Skeletal muscle satellite cell (primary cell): Measurements from ENCODE around the gene ARHGEF1.
"Not testable (repeated sequence)": the region's sequence is repeated elsewhere in the genome, so short reads cannot be mapped to it uniquely, and the experiment has no call there.

ENCODE experiments used
- H3K27me3 ChIP-seq: 2 replicates; pipeline ENCODE4 v1.7.0; 2013; ENCODE audit warnings: low read length; ENCODE audit not compliant: control insufficient read depth, insufficient read depth
- H3K36me3 ChIP-seq: 2 replicates; pipeline ENCODE4 v1.7.0; 2013; ENCODE audit warnings: mild to moderate bottlenecking, control low read depth, low read length; ENCODE audit not compliant: insufficient read depth
- H3K4me1 ChIP-seq: 2 replicates; pipeline ENCODE4 v1.7.0; 2013; ENCODE audit warnings: low read length; ENCODE audit not compliant: control insufficient read depth, insufficient read depth
- H3K4me2 ChIP-seq: 2 replicates; pipeline ENCODE4 v1.7.0; 2013; ENCODE audit warnings: mild to moderate bottlenecking, low read length
- H3K4me3 ChIP-seq: 2 replicates; pipeline ENCODE4 v1.7.0; 2013; ENCODE audit warnings: low read length
- H3K9ac ChIP-seq: 2 replicates; pipeline ENCODE4 v1.7.0; 2013; ENCODE audit warnings: mild to moderate bottlenecking, low read depth, low read length, moderate library complexity
- H3K9me3 ChIP-seq: replicated peaks from 2 replicates; pipeline ENCODE4 v1.7.0; 2013; ENCODE audit warnings: mild to moderate bottlenecking, control low read depth, low read length

The ARHGEF1 gene

DNA sequence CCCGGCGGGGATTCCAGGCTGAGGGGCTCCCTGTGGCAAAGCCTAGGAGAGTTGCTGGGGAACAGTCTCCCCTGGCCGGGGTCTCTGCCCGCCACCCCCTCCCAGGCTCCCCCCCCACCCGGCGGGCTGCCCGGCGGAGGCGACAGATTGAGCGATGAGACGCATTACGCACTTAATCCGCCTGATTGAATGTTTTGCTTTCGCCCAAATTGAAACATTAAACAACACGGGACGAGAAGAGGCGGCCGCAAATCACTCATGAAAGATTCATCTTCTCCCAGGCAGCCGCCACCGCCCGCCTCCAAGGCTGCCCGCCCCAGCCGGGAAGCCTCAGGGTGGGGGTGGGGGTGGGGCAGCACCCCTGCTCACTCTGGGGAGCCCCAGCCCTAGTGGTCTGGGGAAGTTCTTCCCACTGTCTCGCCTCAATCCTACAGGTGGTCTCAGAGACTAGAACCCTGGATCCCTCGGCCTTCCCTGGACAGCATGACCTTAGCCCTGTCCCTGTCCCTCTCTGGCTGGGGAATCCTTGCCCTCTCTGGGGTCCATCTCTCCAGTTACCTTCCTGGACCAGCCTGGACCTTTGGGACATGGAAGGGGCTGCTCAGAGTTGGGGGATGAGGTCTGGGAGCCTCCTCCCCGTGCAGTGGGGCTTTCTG is 52.9 kb downstream of the ARHGEF1 start:
- peaks cover 24% of the 10 kb centered on the region for H3K4me1 ChIP-seq
- no peak overlapping the region for H3K4me3 ChIP-seq
- peaks cover 44% of the 10 kb centered on the region for H3K27me3 ChIP-seq

DNA sequence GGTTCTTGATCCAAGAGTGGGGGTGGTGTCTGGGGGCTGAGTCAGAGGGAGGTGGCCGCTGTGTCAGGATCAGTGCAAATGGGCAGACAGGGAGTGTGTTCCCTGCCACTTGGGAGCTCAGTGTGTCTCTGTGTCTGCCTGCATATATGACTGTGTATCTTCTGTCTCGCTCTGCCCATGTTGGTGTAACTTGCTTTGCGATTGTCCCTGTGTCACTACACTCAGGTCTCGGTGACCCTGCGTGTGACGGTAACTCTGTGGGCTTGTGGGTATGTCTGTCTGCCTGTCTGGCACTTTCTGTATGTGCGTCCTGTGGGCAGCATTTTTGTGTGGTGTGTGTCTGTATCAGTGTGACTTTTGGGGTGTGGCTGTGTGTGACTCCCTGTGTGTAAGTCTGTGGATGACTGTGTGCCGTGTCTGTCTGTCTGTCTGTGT is 53.4 kb downstream of the ARHGEF1 start:
- H3K4me1 ChIP-seq: peaks cover 24% of the 10 kb centered on the region
- no peaks in the 10 kb centered on the region for H3K9me3 ChIP-seq
- peak overlapping the region; percentile 59 for H3K4me2 ChIP-seq
- no peak overlapping the region for H3K9ac ChIP-seq
- no peak overlapping the region for H3K4me3 ChIP-seq
- peaks cover 39% of the 10 kb centered on the region for H3K27me3 ChIP-seq
- H3K36me3 ChIP-seq: no peaks in the 10 kb centered on the region

More for the DNA sequence above, 52.9 kb downstream of the ARHGEF1 start:
- no peaks in the 10 kb centered on the region for H3K36me3 ChIP-seq
- peak overlapping the region; percentile 59 for H3K4me2 ChIP-seq
- H3K9me3 ChIP-seq: no peaks in the 10 kb centered on the region
- no peak overlapping the region for H3K9ac ChIP-seq

DNA sequence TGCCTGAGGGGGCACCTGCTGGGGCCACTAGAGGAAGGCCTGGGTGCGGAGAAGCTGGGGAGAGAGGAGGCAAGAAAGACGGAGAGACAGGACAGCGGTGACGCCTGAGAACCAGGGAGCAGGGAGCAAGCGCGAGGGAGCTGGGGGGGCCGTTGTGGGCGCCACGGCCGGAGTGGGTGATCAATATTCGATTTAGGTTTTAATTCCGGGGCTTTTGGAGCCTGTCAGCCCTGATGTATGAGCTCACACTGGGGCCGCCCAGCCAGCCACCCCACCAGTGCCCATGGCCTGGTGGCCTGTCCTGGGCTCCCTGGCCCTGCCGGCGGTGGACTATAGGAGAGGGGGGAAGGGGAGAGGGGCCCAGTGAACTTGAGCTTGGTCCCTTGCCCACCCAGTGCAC is 54.0 kb downstream of the ARHGEF1 start:
- peaks cover 33% of the 10 kb centered on the region for H3K27me3 ChIP-seq
- H3K9me3 ChIP-seq: no peaks in the 10 kb centered on the region
- H3K4me1 ChIP-seq: peaks cover 24% of the 10 kb centered on the region
- no peak overlapping the region for H3K4me3 ChIP-seq
- no peak overlapping the region for H3K9ac ChIP-seq
- no peaks in the 10 kb centered on the region for H3K36me3 ChIP-seq
- H3K4me2 ChIP-seq: no peak overlapping the region

DNA sequence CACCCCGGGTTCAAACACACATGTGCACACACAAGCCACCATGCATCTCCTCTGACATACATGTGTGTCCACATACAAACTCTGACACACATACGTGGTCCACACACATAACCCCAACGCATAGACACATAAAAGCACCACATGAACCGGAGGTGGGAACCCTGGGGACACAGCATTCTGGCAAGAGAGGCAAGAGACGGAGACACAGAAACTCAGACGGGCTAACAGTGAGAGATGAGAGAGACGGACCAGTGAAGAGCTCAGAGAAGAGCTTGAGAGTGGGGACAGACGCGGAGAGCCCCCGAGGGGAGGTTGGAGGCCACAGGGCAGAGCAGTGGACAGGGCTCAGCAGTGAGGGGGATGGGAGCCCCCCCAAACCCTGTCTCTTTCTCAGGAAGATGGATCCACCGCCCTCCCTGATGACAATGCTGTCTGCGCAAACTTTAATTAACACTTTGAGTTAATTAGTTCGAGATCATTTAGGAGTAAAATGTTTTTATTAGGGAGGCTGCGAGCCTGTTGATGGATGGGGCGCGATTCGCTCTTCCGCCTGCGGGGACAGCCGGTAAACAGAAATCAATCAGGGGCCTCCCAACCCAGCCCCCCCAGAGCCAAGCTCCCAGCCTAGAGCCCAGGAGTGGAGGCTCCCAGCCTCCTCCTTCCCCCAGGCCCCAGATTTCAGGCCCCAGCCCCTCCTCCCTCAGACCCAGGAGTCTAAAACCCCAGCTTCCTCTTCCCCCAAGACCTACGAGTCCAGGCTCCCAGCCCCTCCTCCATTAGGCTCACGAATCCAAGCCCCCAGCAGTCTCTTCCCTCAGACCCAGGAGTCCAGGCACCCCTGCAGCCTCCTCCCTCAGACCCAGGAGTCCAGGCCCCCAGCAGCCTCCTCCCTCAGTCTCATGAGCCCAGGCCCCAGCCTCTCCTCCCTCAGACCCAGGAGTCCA is 54.8 kb downstream of the ARHGEF1 start:
- Histone ChIP-seq H3K27me3 (peaks cover 25% of the 10 kb centered on the region), H3K9ac (no peak overlapping the region), H3K4me3 (no peak overlapping the region), H3K4me2 (no peak overlapping the region), H3K9me3 (no peaks in the 10 kb centered on the region), H3K36me3 (no peaks in the 10 kb centered on the region), H3K4me1 (peaks cover 21% of the 10 kb centered on the region)

DNA sequence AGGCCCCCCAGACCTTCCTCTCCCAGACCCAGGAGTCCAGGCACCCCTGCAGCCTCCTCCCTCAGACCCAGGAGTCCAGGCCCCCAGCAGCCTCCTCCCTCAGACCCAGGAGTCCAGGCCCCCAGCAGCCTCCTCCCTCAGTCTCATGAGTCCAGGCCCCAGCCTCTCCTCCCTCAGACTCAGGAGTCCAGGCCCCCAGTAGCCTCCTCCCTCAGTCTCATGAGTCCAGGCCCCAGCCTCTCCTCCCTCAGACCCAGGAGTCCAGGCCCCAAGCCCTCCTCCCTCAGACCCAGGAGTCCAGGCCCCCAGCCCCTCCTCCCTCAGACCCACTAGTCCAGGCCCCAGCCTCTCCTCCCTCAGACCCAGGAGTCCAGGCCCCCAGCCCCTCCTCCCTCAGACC is 56.2 kb downstream of the ARHGEF1 start:
- H3K4me2 ChIP-seq, H3K4me3 ChIP-seq, H3K9me3 ChIP-seq, H3K36me3 ChIP-seq, H3K9ac ChIP-seq: not testable (repeated sequence)
- H3K27me3 ChIP-seq: peaks cover 11% of the 10 kb centered on the region
- H3K4me1 ChIP-seq: peaks cover 19% of the 10 kb centered on the region

DNA sequence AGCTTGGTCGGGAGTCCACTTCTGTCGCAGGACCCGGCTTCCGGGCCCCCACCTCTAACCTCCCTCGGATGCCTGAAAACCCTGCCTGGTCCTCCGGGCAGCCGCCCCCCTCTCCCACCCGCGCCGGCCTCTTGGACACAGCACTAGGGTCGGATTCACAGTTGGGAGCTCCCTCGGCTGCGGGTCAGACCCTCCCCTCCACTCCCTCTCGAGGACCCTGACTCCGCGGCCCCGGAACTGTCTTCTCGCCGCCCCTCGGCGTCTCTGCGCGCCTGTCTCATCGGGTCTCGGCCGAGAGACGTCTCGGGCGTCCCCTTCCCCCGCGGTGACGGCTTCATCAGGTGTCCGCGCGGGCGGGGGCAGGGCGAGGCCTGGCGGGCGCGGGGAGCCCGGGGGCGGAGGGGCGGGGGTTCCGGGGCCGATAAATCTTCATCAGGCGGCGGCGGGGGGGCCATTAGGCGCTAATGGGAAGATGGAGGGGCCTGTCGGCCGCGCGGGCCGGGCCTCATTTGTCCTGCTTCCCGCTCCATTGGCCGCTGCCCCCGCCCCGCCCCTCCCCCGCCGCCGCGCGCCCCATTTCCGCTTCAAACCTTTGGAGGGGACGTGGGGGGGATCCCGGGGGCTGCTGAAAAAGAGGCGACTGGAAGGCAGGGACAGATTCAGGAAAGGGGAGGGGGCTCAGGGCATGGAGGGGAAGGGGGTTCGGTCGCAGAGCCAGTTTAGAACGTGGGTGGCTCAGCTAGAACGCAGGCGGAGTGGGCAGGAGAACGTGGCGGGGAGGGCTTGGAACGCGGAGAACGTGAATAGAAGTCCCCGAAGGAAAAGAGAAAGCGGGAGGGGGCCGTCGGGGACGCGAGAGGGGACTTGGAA is 57.1 kb downstream of the ARHGEF1 start:
- Histone ChIP-seq H3K4me3 (peak overlapping the region; percentile 68), H3K9me3 (no peaks in the 10 kb centered on the region), H3K4me1 (peaks cover 18% of the 10 kb centered on the region), H3K4me2 (peak overlapping the region; percentile 89), H3K9ac (peak overlapping the region; percentile 77), H3K36me3 (no peaks in the 10 kb centered on the region), H3K27me3 (peaks cover 7% of the 10 kb centered on the region)

DNA sequence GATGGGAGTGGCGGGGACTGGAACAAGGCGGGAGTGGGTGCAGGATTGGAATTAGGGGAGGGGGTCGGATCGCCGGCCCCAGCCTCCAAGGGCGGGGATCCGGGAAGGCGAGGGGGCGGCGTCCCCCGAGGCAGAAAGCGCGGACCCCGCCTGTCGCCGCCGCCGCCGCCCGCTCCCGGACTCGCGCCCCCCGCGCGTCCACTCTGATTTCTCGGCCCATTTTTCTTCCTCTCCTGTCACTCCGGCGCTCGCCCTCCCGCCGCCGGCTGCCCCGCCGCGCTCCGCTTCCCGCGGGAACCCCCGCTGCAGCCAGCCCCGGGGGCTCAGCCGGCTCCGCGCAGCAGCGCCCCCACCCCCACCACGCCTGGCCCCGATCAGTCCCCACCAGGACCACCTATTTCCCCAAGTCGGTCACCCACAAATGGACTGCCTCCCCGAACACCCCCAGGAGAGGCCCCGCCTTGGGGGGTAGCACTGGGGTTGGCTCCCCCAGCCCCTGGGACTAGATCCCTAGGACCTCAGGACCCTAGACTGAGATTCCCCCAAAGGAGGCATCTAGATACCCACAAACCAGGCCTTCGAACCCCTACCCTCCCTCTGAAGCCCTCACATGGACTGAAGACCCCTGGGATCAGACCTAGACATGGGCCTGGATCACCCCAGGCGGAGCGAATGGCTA is 57.9 kb downstream of the ARHGEF1 start:
- Histone ChIP-seq H3K4me2 (peak overlapping the region; percentile 89), H3K9me3 (no peaks in the 10 kb centered on the region), H3K27me3 (peaks cover 2% of the 10 kb centered on the region), H3K4me3 (peak overlapping the region; percentile 68), H3K36me3 (no peaks in the 10 kb centered on the region), H3K4me1 (peaks cover 11% of the 10 kb centered on the region), H3K9ac (peak overlapping the region; percentile 77)

DNA sequence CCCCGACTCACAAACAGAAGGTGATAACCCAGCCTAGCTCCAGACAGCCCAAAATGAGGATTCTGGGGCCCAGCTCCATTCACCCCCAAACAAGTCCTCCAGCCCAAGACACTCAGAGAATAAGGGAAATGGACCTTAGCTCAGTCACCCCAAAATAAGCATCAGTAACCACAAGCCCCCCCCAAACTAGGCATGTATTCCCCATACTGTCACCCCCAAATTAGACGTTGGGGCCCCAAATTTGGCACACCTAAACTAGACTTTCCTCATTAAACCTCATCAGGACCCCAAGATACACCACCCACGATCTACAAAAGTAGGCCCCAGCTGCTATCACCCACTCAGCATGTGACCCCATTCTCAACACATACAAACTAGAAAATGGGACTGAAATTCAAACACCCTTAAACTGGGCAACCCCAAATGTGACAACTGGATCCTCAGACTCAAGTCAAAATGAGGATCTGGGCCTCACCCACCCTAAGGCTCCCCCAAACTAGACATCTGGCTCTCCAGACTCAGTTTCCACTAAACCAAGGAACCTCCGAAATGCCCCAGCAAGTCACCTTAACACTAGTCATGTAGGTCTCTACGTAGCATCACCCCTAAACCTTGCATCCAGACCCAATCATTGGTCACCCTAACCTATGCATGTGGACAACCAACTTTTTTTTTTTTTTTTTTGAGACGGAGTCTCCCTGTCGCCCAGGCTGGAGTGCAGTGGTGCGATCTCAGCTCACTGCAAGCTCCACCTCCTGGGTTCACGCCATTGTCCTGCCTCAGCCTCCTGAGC is 58.6 kb downstream of the ARHGEF1 start:
- no peaks in the 10 kb centered on the region for H3K36me3 ChIP-seq
- H3K4me1 ChIP-seq: peaks cover 4% of the 10 kb centered on the region
- peaks cover 2% of the 10 kb centered on the region for H3K27me3 ChIP-seq
- H3K4me3 ChIP-seq: no peak overlapping the region
- H3K9me3 ChIP-seq: no peaks in the 10 kb centered on the region
- no peak overlapping the region for H3K9ac ChIP-seq
- no peak overlapping the region for H3K4me2 ChIP-seq

DNA sequence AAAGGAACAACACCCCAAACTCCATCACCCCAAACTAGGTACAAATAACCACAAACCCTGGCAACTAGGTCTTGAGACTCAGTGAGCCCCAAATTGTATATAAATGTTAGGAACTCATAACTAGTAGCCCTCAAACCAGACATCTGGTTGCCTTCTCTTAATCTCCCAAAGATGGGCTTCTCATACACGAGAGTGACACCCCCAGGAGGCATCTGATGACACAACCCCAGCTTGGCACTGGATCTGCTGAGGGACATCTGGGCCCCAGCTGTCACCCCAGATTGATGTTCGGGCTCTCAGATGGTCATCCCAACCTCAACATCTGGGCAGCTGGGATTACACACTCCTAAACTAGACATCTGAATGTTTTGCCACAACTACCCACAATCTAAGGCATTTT is 61.4 kb downstream of the ARHGEF1 start:
- Histone ChIP-seq H3K9ac (no peak overlapping the region), H3K9me3 (no peaks in the 10 kb centered on the region), H3K4me1 (no peaks in the 10 kb centered on the region)

DNA sequence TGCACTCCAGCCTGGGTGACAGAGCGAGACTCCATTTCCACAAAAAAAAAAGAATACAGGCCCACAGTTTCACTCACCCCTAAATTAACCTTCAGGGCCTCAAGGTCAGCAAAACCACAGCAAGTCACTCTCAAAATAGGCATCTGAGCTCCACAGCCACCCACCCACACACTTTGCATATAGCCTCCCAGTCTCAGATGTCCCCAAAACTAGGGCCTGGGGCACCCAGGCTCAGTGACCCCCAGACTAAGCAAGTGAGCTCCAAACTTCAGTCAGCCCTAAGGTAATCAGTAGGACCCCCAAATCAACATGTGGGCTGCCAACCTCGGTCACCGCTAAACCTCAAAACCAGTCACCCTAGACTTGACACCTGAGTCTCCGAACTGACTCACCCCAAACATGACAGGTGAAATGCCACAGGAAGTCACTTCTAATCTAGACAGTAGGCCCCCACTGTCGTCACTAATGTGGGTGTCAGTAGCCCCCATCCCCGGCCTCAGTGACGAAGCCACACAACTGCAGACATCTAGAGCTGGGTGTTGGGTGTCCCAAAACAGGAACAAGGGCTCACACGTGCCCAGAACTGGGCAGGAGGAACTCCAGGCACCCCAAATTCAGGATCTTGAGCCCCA is 62.3 kb downstream of the ARHGEF1 start:
- H3K4me2 ChIP-seq: no peak overlapping the region
- H3K4me3 ChIP-seq: no peak overlapping the region
- H3K9me3 ChIP-seq: no peaks in the 10 kb centered on the region
- H3K27me3 ChIP-seq: peaks cover 2% of the 10 kb centered on the region
- no peak overlapping the region for H3K9ac ChIP-seq
- no peaks in the 10 kb centered on the region for H3K4me1 ChIP-seq
- no peaks in the 10 kb centered on the region for H3K36me3 ChIP-seq

More for the DNA sequence above, 61.4 kb downstream of the ARHGEF1 start:
- Histone ChIP-seq H3K27me3 (peaks cover 2% of the 10 kb centered on the region), H3K4me2 (no peak overlapping the region), H3K36me3 (no peaks in the 10 kb centered on the region), H3K4me3 (no peak overlapping the region)
